ENCODE measurements around the gene LRP1B. TPM values are rescaled to one million over a fixed set of nuclear protein-coding genes. Genes with fewer than 3 reads are reported as not detected.

The LRP1B gene
- total RNA-seq, 1 donor from 2014 or later, result 8.8 TPM

- Histone ChIP-seq H3K4me1 (no peaks in the 10 kb centered on the region), H3K4me3 (no peak overlapping the region), H3K27me3 (no peaks in the 10 kb centered on the region), H3K9me3 (no peaks in the 10 kb centered on the region), H3K27ac (no peak overlapping the region), H3K36me3 (no peaks in the 10 kb centered on the region)
- DNase-seq (ENCODE audit: extremely low spot score in 2 of 2), result no peak
- TF ChIP-seq CTCF (IDR thresholded peaks at IDR 0.05), result no peak
- intact Hi-C loops (cut with DNase I), result no loop called here
These were observed 389.2 kb downstream of the LRP1B start for GRCh38 chr2:141741652-141742051.

- Histone ChIP-seq H3K27me3 (no peaks in the 10 kb centered on the region), H3K4me3 (no peak overlapping the region), H3K27ac (no peak overlapping the region), H3K36me3 (no peaks in the 10 kb centered on the region), H3K4me1 (no peaks in the 10 kb centered on the region), H3K9me3 (no peaks in the 10 kb centered on the region)
- no peak for DNase-seq (ENCODE audit: extremely low spot score in 2 of 2)
- TF ChIP-seq POLR2A (IDR thresholded peaks at IDR 0.05) (no peak), POLR2AphosphoS5 (IDR thresholded peaks at IDR 0.05; ENCODE audit: insufficient read depth in 1 of 2, low read depth in 1 of 2) (no peak), CTCF (IDR thresholded peaks at IDR 0.05) (no peak)
- intact Hi-C loops (cut with DNase I), result no loop called here
These were observed 393.1 kb downstream of the LRP1B start for GRCh38 chr2:141737492-141738255.

- TF ChIP-seq POLR2AphosphoS5 (IDR thresholded peaks at IDR 0.05; ENCODE audit: insufficient read depth in 1 of 2, low read depth in 1 of 2), result no peak
- no peak for TF ChIP-seq POLR2A (IDR thresholded peaks at IDR 0.05)
These were observed 394.4 kb downstream of the LRP1B start for GRCh38 chr2:141736466-141736865.

GRCh38 chr2:141728886-141729285 lies 401.9 kb downstream of the LRP1B start:
- no peaks in the 10 kb centered on the region for H3K27me3 ChIP-seq
- intact Hi-C loops (cut with DNase I), result no loop called here
- no peaks in the 10 kb centered on the region for H3K9me3 ChIP-seq
- no peak overlapping the region for H3K27ac ChIP-seq
- TF ChIP-seq POLR2A (IDR thresholded peaks at IDR 0.05) (no peak), CTCF (IDR thresholded peaks at IDR 0.05) (no peak), POLR2AphosphoS5 (IDR thresholded peaks at IDR 0.05; ENCODE audit: insufficient read depth in 1 of 2, low read depth in 1 of 2) (no peak)
- no peak for DNase-seq (ENCODE audit: extremely low spot score in 2 of 2)
- H3K36me3 ChIP-seq, result no peaks in the 10 kb centered on the region
- H3K4me1 ChIP-seq, result no peaks in the 10 kb centered on the region
- H3K4me3 ChIP-seq, result no peak overlapping the region

More at GRCh38 chr2:141736466-141736865, 394.4 kb downstream of the LRP1B start:
- Histone ChIP-seq H3K4me3 (no peak overlapping the region), H3K9me3 (no peaks in the 10 kb centered on the region), H3K4me1 (no peaks in the 10 kb centered on the region), H3K27me3 (no peaks in the 10 kb centered on the region), H3K36me3 (no peaks in the 10 kb centered on the region), H3K27ac (no peak overlapping the region)
- intact Hi-C loops (cut with DNase I), result no loop called here
- no peak for DNase-seq (ENCODE audit: extremely low spot score in 2 of 2)

- Histone ChIP-seq H3K4me3 (no peak overlapping the region), H3K27me3 (no peaks in the 10 kb centered on the region), H3K27ac (no peak overlapping the region), H3K36me3 (no peaks in the 10 kb centered on the region), H3K9me3 (no peaks in the 10 kb centered on the region), H3K4me1 (no peaks in the 10 kb centered on the region)
- TF ChIP-seq CTCF (IDR thresholded peaks at IDR 0.05) (no peak), POLR2AphosphoS5 (IDR thresholded peaks at IDR 0.05; ENCODE audit: insufficient read depth in 1 of 2, low read depth in 1 of 2) (no peak), POLR2A (IDR thresholded peaks at IDR 0.05) (no peak)
- DNase-seq (ENCODE audit: extremely low spot score in 2 of 2), result no peak
- intact Hi-C loops (cut with DNase I), result no loop called here
These were observed 402.7 kb downstream of the LRP1B start for GRCh38 chr2:141728142-141728541.

Data from vagina (tissue), 2 donors.